GM10847 (cell line): ENCODE results near the gene TMEM150A.

ENCODE experiments used
- POLR2A ChIP-seq: IDR thresholded peaks from 2 replicates; pipeline ENCODE4 v1.6.1; 2011; ENCODE audit not compliant: insufficient read length; ENCODE audit errors: extremely low read depth

TMEM150A gene

DNA sequence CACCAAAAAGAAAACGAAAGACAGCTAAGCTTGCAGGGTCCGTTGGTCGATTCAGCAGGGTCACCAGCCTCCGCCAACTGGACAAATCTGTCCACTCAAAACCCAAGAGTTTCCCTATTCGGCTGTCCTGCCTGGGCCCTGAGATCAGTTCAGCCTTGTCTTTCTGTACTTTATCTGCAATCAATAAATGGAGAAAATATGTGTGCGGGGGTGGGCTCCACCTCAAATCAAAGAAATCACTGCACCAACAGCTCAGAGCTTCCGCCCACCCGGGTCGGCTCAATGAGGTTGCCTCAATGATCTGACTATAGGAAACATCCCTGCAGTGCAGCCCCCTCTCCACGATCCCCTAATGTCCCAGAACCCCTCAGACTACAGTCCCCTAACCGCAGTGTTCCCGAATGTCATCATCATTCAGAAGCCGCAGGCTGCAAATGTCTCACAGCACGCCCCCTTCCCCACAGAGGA lies 41.7 kb downstream of the TMEM150A start:
- no peak for TF ChIP-seq POLR2A

- no peak for TF ChIP-seq POLR2A
Measured at GRCh38 chr2:85558160-85558559, 44.3 kb downstream of the TMEM150A start.

DNA sequence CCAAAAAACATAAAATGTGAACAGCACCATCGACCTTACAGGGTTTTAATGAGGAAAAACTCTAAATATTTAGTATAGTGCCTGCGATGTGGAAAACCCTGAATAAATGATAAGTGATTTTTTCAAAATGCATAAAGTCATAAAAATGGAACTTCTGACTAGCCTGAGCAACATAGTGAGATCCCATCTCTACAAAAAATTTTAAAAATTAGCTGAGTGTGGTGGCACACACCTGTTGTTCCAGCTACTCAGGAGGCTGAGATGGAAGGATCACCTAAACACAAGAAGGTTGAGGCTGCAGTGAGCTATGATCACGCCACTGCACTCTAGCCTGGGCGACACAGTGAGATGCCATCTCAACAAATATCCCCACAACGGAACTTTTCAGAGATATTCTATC lies 45.4 kb downstream of the TMEM150A start:
- no peak for TF ChIP-seq POLR2A

DNA sequence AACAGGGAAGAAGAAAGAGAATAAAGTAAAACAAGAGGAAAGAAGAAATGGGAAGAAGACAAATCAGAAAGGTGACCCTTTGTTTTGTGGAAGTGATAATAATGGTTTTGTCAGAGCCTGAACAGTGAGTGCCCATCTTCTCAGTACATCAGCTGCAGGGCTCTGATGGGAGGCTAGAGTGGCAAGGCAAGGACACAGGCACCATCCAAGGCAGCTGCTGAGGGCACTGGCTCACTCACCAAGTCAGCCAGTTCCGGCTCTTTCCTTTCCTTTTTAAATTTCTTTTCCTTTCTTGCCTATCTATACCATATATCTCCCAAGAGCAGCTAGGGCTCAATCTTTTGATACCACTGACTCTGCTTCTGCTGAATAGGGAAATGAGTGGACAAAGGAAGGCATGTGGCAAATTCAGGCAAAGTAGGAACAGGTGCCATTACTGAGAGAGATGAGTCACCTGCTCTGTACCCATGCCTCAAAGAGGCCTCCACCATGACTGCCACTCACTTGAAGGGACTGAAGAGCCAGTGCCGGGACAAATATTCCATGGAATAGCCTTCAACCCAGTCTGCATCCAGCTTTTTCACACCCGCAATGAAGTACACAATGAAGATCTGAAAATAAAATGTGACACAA lies 47.4 kb downstream of the TMEM150A start:
- TF ChIP-seq POLR2A = no peak

GRCh38 chr2:85553184-85553583 lies 49.3 kb downstream of the TMEM150A start:
- no peak for TF ChIP-seq POLR2A

DNA sequence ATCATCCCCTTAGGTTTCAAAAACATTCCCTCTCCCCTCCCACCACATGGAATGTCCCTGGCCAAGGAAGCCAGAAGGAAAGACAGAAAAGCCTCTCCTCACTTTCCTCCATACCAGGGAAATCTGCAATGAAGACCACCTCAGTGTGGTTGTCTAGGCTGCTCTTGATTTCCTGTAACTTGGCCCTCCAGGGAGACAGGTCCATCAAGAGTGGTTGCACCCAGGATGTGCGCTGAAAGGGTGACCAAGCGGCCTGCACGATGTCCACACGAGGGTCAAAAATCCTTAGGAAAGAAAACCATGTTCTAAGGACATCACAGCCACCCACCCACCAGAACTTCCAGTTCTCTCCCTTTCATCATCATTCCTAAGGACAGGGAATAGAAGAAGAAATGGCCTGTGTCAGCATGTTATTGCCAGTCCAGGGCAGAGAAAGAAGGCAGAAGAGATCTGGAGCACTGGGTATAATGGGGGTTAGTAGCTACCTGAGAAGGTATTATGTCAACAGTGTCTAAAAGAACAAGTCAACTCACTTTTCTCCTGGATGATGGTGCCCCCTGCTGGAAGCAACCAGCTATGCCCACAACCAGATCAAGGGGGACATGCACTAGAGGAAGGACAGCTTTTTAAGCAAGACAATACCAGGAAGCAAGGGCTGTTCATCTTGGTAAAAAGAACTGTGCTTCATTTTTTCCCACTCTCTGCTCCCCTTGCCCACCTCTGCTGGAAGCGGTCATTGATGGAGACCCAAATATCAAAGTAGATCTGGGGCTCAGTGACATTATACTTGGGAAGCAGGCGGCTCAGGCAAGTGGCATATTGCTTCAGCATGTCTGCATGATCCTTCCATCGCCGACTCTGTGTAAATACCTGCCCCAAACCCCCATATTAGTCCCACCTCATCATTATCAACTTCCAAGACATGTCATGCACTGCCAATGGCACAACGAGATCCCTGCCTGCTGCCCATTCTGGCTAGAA lies 50.5 kb downstream of the TMEM150A start:
- no peak for TF ChIP-seq POLR2A

DNA sequence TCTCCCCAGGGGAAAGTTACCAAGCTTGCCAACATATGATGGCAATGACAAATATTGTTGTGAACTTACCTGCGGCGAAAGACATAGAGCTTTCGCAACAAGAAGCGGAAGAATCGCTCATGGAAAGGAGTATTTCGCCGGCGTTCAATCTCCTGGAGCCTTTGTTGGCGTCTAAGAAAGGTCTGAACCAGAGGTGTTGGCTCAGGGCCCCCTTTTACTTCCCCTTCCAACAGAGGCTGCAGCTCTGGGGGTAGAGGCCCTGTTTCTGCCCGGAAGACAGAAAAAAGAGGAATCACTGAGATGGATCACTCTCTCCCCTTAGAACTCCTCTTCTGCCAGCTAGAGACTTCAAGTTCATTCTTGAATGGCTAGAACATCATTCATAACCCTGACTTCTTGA lies 52.0 kb downstream of the TMEM150A start:
- TF ChIP-seq POLR2A = no peak

- TF ChIP-seq POLR2A = no peak
Measured at GRCh38 chr2:85549826-85550225, 52.7 kb downstream of the TMEM150A start.

GRCh38 chr2:85549095-85549494 lies 53.4 kb downstream of the TMEM150A start:
- no peak for TF ChIP-seq POLR2A

GRCh38 chr2:85548608-85548900 lies 53.9 kb downstream of the TMEM150A start:
- no peak for TF ChIP-seq POLR2A
